ENCODE measurements around the gene BHMT2. TPM values are rescaled to one million over a fixed set of nuclear protein-coding genes. Genes with fewer than 3 reads are reported as not detected.

Gene BHMT2
- total and polyA plus RNA-seq, 2 of the 4 experiments (the other 2 are of a cell fraction), result 0.36 to 0.60 TPM

DNA sequence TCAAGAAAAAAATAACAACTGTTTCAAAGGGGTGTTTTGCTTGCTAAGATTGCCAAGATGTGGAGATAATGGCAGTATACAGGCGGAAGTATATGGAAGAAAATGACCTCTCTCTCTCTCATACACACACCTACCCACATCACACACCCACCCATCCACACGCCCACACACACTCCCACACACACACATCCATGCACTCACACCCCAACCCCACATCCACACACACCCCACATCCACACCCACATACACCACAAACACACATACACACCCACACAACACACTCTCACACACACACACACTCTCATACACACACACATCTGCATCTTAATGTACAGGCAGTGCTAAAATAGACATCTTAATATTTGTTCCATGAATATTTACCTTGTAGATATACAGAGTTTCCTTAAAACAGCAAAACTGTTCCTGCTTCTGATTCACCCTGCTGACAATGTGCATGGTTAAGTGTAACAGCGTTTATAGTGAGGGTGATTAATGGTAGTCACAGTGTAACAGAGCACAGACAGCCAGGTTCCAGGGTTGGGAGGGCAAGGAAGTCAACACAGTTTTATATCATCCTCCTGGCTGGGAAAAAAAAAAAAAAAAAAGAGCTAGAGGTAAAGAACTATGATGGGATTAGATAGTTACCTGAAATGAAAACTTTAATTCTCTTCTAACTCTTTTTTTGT lies 8.3 kb downstream of the BHMT2 start:
- H3K4me3 ChIP-seq (ENCODE audit: insufficient read depth, low read depth, low read length), result no peak overlapping the region
- H2AK5ac ChIP-seq (ENCODE audit: low read depth, low read length), result no peak overlapping the region
- H4K91ac ChIP-seq (ENCODE audit: insufficient read depth, low read depth, low read length), result no peak overlapping the region
- no peak overlapping the region for H2AK9ac ChIP-seq (replicated peaks; ENCODE audit: low read depth, low read length, poor library complexity)
- H2BK120ac ChIP-seq (ENCODE audit: low read depth, low read length), result no peak overlapping the region
- no peak overlapping the region for H2BK20ac ChIP-seq (ENCODE audit: low read depth, low read length)
- H2BK5ac ChIP-seq (ENCODE audit: low read depth, low read length, poor library complexity, severe bottlenecking), result peak overlapping the region; percentile 72
- ATAC-seq (ENCODE audit: low read depth) (peak; percentile 37; the same call in 1 of the 2 replicates), DNase-seq (peak; percentile 32)
- dilution Hi-C loops (cut with HindIII; ENCODE audit: low sequenced_read_pairs, unreplicated experiment), result no loop called here
- H4K8ac ChIP-seq (ENCODE audit: low read depth in 2 of 2, low read length in 2 of 2), result no peak overlapping the region
- H2BK15ac ChIP-seq (ENCODE audit: low read depth, low read length), result no peak overlapping the region
- no peaks in the 10 kb centered on the region for H4K20me1 ChIP-seq (ENCODE audit: insufficient read depth, low read length)
- BruUV-seq (replicated peaks), result no TSS peak
- H3K14ac ChIP-seq (replicated peaks; ENCODE audit: low read depth, low read length), result no peak overlapping the region
- no peak overlapping the region for H3K27ac ChIP-seq (ENCODE audit: insufficient read depth, low read length)
- 0 out of 2 replicates have a peak, but pooled peaks cover 2% of the 10 kb centered on the region for H3K4me1 ChIP-seq (ENCODE audit: control insufficient read depth, insufficient read depth, low read length)
- 20% methylated on average over 1 of the region's 3 CpGs; no CpG with 5 or more reads in 1 of the 2 experiments for WGBS, 2 experiments (ENCODE audit: extremely low coverage in 2 of 2, insufficient read length in 1 of 2)
- no peak overlapping the region for H3K4ac ChIP-seq (ENCODE audit: low read depth, low read length)
- no peak for TF ChIP-seq CEBPB (IDR thresholded peaks at IDR 0.05; ENCODE audit: low read depth, low read length)
- TF ChIP-seq FOS (IDR thresholded peaks at IDR 0.05; ENCODE audit: low read depth, low read length), result no peak
- no peak for TF ChIP-seq POLR2A (IDR thresholded peaks at IDR 0.05; ENCODE audit: low read depth, low read length)
- no peak for TF ChIP-seq CHD1 (IDR thresholded peaks at IDR 0.05; ENCODE audit: low read depth, low read length)
- no peak for TF ChIP-seq RCOR1 (IDR thresholded peaks at IDR 0.05; ENCODE audit: insufficient replicate concordance, low read length)
- TF ChIP-seq BHLHE40 (IDR thresholded peaks at IDR 0.05; ENCODE audit: low read depth, low read length), result no peak
- no peak for TF ChIP-seq NFE2L2 (IDR thresholded peaks at IDR 0.05; ENCODE audit: low read depth, low read length)
- TF ChIP-seq RFX5 (IDR thresholded peaks at IDR 0.05; ENCODE audit: low read depth, low read length), result no peak
- TF ChIP-seq, protein P1, sequence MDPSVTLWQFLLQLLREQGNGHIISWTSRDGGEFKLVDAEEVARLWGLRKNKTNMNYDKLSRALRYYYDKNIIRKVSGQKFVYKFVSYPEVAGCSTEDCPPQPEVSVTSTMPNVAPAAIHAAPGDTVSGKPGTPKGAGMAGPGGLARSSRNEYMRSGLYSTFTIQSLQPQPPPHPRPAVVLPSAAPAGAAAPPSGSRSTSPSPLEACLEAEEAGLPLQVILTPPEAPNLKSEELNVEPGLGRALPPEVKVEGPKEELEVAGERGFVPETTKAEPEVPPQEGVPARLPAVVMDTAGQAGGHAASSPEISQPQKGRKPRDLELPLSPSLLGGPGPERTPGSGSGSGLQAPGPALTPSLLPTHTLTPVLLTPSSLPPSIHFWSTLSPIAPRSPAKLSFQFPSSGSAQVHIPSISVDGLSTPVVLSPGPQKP (IDR thresholded peaks at IDR 0.05; ENCODE audit: borderline replicate concordance, low read depth, low read length), result no peak
- no peak for TF ChIP-seq MAFK (IDR thresholded peaks at IDR 0.05; ENCODE audit: low read depth, low read length)
- no peak for TF ChIP-seq SMC3 (IDR thresholded peaks at IDR 0.05; ENCODE audit: low read depth, low read length)
- CTCF ChIA-PET, result interaction anchor here (0.6 kb wide), 1 partner anchor 1190 kb away, joined by 3 read pairs; no protein-coding TSS in a partner anchor
- peaks cover 4% of the 10 kb centered on the region for H3K9me3 ChIP-seq (ENCODE audit: control insufficient read depth, insufficient read depth, low read length)
- no peaks in the 10 kb centered on the region for H3K27me3 ChIP-seq (ENCODE audit: control insufficient read depth, insufficient read depth, low read length)
- no peaks in the 10 kb centered on the region for H3K36me3 ChIP-seq (ENCODE audit: control insufficient read depth, insufficient read depth, low read length)
- H3K23ac ChIP-seq (ENCODE audit: low read depth, low read length), result no peak overlapping the region
- no peak overlapping the region for H3K18ac ChIP-seq (ENCODE audit: low read depth, low read length)
- POLR2A ChIA-PET (ENCODE audit: unreplicated experiment), result interaction anchor here (0.6 kb wide), 2 partner anchors 11 to 40 kb away, joined by 3 to 6 read pairs; no protein-coding TSS in a partner anchor
- no peak overlapping the region for H3K9ac ChIP-seq (ENCODE audit: low read depth, low read length)
- no peak overlapping the region for H4K5ac ChIP-seq (ENCODE audit: low read depth, low read length)
- H3K4me2 ChIP-seq (ENCODE audit: low read depth, low read length), result no peak overlapping the region
- no peaks in the 10 kb centered on the region for H3K79me1 ChIP-seq (ENCODE audit: low read depth in 1 of 2, low read length in 2 of 2)
- no peak overlapping the region for H2AFZ ChIP-seq (replicated peaks; ENCODE audit: low read length, poor library complexity)
- intact Hi-C loops (cut with micrococcal nuclease), result no loop called here
- in situ Hi-C loops (cut with MboI; ENCODE audit: low sequenced_read_pairs), result no loop called here
- no peak overlapping the region for H3K56ac ChIP-seq (ENCODE audit: extremely low read depth, insufficient read depth, low read length)
- H3K9me1 ChIP-seq (ENCODE audit: insufficient read depth, low read length), result no peaks in the 10 kb centered on the region

All from IMR-90 (cell line).